HEK293 (cell line): Measurements from ENCODE around the gene MACROD1.

Experiments used
- BCL11B ChIP-seq: fragments of 450-650 bp; formaldehyde crosslinking; IDR thresholded peaks from 2 replicates; pipeline ENCODE4 v1.5.1; 2016; ENCODE audit warnings: low read depth, missing biosample characterization, missing genetic modification characterization
- BCL6B ChIP-seq: fragments of 450-650 bp; formaldehyde crosslinking; IDR thresholded peaks from 2 replicates; pipeline ENCODE4 v1.5.1; 2017; ENCODE audit warnings: missing biosample characterization, missing genetic modification characterization
- GLI4 ChIP-seq: fragments of 450-650 bp; formaldehyde crosslinking; IDR thresholded peaks from 2 replicates; pipeline ENCODE4 v1.5.1; 2016; ENCODE audit warnings: missing biosample characterization, missing genetic modification characterization
- KLF9 ChIP-seq: fragments of 450-650 bp; formaldehyde crosslinking; IDR thresholded peaks from 2 replicates; pipeline ENCODE4 v1.5.1; 2016; ENCODE audit warnings: missing biosample characterization, missing genetic modification characterization, low read depth
- MZF1 ChIP-seq: fragments of 450-650 bp; formaldehyde crosslinking; IDR thresholded peaks from 2 replicates; pipeline ENCODE4 v1.5.1; 2017; ENCODE audit warnings: missing biosample characterization, missing genetic modification characterization, borderline replicate concordance
- YY1 ChIP-seq: fragments of 450-650 bp; formaldehyde crosslinking; IDR thresholded peaks from 2 replicates; pipeline ENCODE4 v1.5.1; 2018; ENCODE audit warnings: missing biosample characterization, missing genetic modification characterization
- ZBTB49 ChIP-seq: fragments of 450-650 bp; formaldehyde crosslinking; IDR thresholded peaks from 2 replicates; pipeline ENCODE4 v1.5.1; 2016; ENCODE audit warnings: missing biosample characterization, missing genetic modification characterization, low read depth
- ZBTB7A ChIP-seq: fragments of 450-650 bp; formaldehyde crosslinking; IDR thresholded peaks from 2 replicates; pipeline ENCODE4 v1.5.1; 2016; ENCODE audit warnings: low read depth, missing biosample characterization, missing genetic modification characterization
- ZIC2 ChIP-seq: fragments of 450-650 bp; formaldehyde crosslinking; IDR thresholded peaks from 2 replicates; pipeline ENCODE4 v1.5.1; 2016; ENCODE audit warnings: missing biosample characterization, missing genetic modification characterization
- ZNF112 ChIP-seq: fragments of 450-650 bp; formaldehyde crosslinking; IDR thresholded peaks from 2 replicates; pipeline ENCODE4 v1.5.0; 2017; ENCODE audit warnings: missing biosample characterization, missing genetic modification characterization
- ZNF155 ChIP-seq: fragments of 450-650 bp; formaldehyde crosslinking; IDR thresholded peaks from 2 replicates; pipeline ENCODE4 v1.5.1; 2016; ENCODE audit warnings: missing biosample characterization, missing genetic modification characterization
- ZNF169 ChIP-seq: fragments of 450-650 bp; formaldehyde crosslinking; IDR thresholded peaks from 2 replicates; pipeline ENCODE4 v1.5.1; 2016; ENCODE audit warnings: missing biosample characterization, missing genetic modification characterization
- ZNF221 ChIP-seq: fragments of 450-650 bp; formaldehyde crosslinking; IDR thresholded peaks from 2 replicates; pipeline ENCODE4 v1.5.1; 2017; ENCODE audit warnings: missing biosample characterization, missing genetic modification characterization, borderline replicate concordance
- ZNF239 ChIP-seq: fragments of 450-650 bp; formaldehyde crosslinking; IDR thresholded peaks from 2 replicates; pipeline ENCODE4 v1.5.1; 2016; ENCODE audit warnings: missing biosample characterization, missing genetic modification characterization
- ZNF248 ChIP-seq: fragments of 450-650 bp; formaldehyde crosslinking; IDR thresholded peaks from 2 replicates; pipeline ENCODE4 v1.5.1; 2017; ENCODE audit warnings: missing biosample characterization, missing genetic modification characterization
- ZNF292 ChIP-seq: fragments of 450-650 bp; formaldehyde crosslinking; IDR thresholded peaks from 2 replicates; pipeline ENCODE4 v1.5.1; 2016; ENCODE audit warnings: low read depth, missing biosample characterization, missing genetic modification characterization, borderline replicate concordance
- ZNF362 ChIP-seq: fragments of 450-650 bp; formaldehyde crosslinking; IDR thresholded peaks from 2 replicates; pipeline ENCODE4 v1.5.1; 2016; ENCODE audit warnings: missing biosample characterization, missing genetic modification characterization
- ZNF366 ChIP-seq: fragments of 450-650 bp; formaldehyde crosslinking; conservative IDR thresholded peaks from 2 replicates; pipeline ENCODE4 v1.5.1; 2016; ENCODE audit warnings: missing biosample characterization, missing genetic modification characterization
- ZNF560 ChIP-seq: fragments of 450-650 bp; formaldehyde crosslinking; IDR thresholded peaks from 2 replicates; pipeline ENCODE4 v1.5.1; 2017; ENCODE audit warnings: missing biosample characterization, missing genetic modification characterization, borderline replicate concordance
- ZNF626 ChIP-seq: fragments of 450-650 bp; sonication (Bioruptor Pico); formaldehyde crosslinking; IDR thresholded peaks from 2 replicates; pipeline ENCODE4 v1.5.1; 2018; ENCODE audit warnings: missing biosample characterization, missing genetic modification characterization, inconsistent platforms
- ZNF660 ChIP-seq: fragments of 450-650 bp; IDR thresholded peaks from 2 replicates; pipeline ENCODE4 v1.5.1; 2018; ENCODE audit warnings: missing biosample characterization, mild to moderate bottlenecking, missing genetic modification characterization
- ZNF692 ChIP-seq: fragments of 450-650 bp; formaldehyde crosslinking; IDR thresholded peaks from 2 replicates; pipeline ENCODE4 v1.5.1; 2016; ENCODE audit warnings: missing biosample characterization, missing genetic modification characterization
- TF ChIP-seq, protein P1 (sequence below): fragments of 450-650 bp; formaldehyde crosslinking; IDR thresholded peaks from 2 replicates; pipeline ENCODE4 v1.5.1; 2016; ENCODE audit warnings: missing biosample characterization, missing genetic modification characterization
- TF ChIP-seq, protein P2 (sequence below): fragments of 450-650 bp; formaldehyde crosslinking; IDR thresholded peaks from 2 replicates; pipeline ENCODE4 v1.5.1; 2016; ENCODE audit warnings: missing biosample characterization, missing genetic modification characterization, borderline replicate concordance
- TF ChIP-seq, protein P3 (sequence below): fragments of 450-650 bp; formaldehyde crosslinking; IDR thresholded peaks from 2 replicates; pipeline ENCODE4 v1.5.1; 2016; ENCODE audit warnings: missing biosample characterization, missing genetic modification characterization, low read depth

Gene MACROD1

GRCh38 chr11:64026575-64027205 lies 139.2 kb downstream of the MACROD1 start (continued):
- TF ChIP-seq ZNF366 (tag by site-specific recombination) (no peak), ZBTB49 (no peak), KLF9 (tag by site-specific recombination) (no peak), ZNF169 (tag by site-specific recombination) (no peak), ZIC2 (tag by site-specific recombination) (0 out of 2 replicates have a peak, but pooled peaks have one; percentile 15), ZNF112 (no peak), BCL11B (tag by site-specific recombination) (no peak), ZNF248 (tag by site-specific recombination) (no peak), MZF1 (tag by site-specific recombination) (no peak), ZNF155 (tag by site-specific recombination) (no peak), ZNF692 (tag by site-specific recombination) (peak; percentile 48), ZNF362 (no peak), ZNF239 (tag by site-specific recombination) (no peak), ZNF626 (no peak), BCL6B (tag by site-specific recombination) (no peak), ZNF560 (tag by site-specific recombination) (no peak), ZBTB7A (no peak), YY1 (no peak), ZNF292 (tag by site-specific recombination) (no peak), ZNF221 (tag by site-specific recombination) (no peak), ZNF660 (tag by site-specific recombination) (no peak), GLI4 (tag by site-specific recombination) (no peak)
- TF ChIP-seq, protein P1, sequence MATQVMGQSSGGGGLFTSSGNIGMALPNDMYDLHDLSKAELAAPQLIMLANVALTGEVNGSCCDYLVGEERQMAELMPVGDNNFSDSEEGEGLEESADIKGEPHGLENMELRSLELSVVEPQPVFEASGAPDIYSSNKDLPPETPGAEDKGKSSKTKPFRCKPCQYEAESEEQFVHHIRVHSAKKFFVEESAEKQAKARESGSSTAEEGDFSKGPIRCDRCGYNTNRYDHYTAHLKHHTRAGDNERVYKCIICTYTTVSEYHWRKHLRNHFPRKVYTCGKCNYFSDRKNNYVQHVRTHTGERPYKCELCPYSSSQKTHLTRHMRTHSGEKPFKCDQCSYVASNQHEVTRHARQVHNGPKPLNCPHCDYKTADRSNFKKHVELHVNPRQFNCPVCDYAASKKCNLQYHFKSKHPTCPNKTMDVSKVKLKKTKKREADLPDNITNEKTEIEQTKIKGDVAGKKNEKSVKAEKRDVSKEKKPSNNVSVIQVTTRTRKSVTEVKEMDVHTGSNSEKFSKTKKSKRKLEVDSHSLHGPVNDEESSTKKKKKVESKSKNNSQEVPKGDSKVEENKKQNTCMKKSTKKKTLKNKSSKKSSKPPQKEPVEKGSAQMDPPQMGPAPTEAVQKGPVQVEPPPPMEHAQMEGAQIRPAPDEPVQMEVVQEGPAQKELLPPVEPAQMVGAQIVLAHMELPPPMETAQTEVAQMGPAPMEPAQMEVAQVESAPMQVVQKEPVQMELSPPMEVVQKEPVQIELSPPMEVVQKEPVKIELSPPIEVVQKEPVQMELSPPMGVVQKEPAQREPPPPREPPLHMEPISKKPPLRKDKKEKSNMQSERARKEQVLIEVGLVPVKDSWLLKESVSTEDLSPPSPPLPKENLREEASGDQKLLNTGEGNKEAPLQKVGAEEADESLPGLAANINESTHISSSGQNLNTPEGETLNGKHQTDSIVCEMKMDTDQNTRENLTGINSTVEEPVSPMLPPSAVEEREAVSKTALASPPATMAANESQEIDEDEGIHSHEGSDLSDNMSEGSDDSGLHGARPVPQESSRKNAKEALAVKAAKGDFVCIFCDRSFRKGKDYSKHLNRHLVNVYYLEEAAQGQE = no peak
- TF ChIP-seq, protein P2, sequence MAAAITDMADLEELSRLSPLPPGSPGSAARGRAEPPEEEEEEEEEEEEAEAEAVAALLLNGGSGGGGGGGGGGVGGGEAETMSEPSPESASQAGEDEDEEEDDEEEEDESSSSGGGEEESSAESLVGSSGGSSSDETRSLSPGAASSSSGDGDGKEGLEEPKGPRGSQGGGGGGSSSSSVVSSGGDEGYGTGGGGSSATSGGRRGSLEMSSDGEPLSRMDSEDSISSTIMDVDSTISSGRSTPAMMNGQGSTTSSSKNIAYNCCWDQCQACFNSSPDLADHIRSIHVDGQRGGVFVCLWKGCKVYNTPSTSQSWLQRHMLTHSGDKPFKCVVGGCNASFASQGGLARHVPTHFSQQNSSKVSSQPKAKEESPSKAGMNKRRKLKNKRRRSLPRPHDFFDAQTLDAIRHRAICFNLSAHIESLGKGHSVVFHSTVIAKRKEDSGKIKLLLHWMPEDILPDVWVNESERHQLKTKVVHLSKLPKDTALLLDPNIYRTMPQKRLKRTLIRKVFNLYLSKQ (tag by site-specific recombination) = no peak
- TF ChIP-seq, protein P3, sequence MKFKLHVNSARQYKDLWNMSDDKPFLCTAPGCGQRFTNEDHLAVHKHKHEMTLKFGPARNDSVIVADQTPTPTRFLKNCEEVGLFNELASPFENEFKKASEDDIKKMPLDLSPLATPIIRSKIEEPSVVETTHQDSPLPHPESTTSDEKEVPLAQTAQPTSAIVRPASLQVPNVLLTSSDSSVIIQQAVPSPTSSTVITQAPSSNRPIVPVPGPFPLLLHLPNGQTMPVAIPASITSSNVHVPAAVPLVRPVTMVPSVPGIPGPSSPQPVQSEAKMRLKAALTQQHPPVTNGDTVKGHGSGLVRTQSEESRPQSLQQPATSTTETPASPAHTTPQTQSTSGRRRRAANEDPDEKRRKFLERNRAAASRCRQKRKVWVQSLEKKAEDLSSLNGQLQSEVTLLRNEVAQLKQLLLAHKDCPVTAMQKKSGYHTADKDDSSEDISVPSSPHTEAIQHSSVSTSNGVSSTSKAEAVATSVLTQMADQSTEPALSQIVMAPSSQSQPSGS (tag by site-specific recombination) = peak; percentile 51; the same call in 1 of the 2 replicates
